Neural cell (in vitro differentiated cells): ENCODE measurements around the gene ROPN1B. TPM values are rescaled to one million over a fixed set of nuclear protein-coding genes. Genes with fewer than 3 reads are reported as not detected.

Source experiments
- H2AFZ ChIP-seq: fragments of 200-600, 300-800 bp; sonication (generic), shearing (Covaris generic); 2 replicates; pipeline ENCODE4 v1.6.0; 2014; ENCODE audit warnings: low read depth, mild to moderate bottlenecking, antibody characterized with exemption, low read length, moderate library complexity
- H3F3A ChIP-seq: fragments of 200-600 bp; shearing (Covaris generic); 2 replicates; pipeline ENCODE4 v1.6.1; 2016; ENCODE audit warnings: mild to moderate bottlenecking, moderate library complexity, mixed read lengths, antibody characterized with exemption, low read length; ENCODE audit not compliant: insufficient read depth, poor library complexity, severe bottlenecking
- H3K27ac ChIP-seq: fragments of 200-600, 300-800 bp; sonication (generic), shearing (Covaris generic); 2 replicates; pipeline ENCODE4 v1.5.1; 2014; ENCODE audit warnings: mild to moderate bottlenecking, low read length, moderate library complexity
- H3K27me3 ChIP-seq: fragments of 300-800, 200-600 bp; sonication (generic), shearing (Covaris generic); 2 replicates; pipeline ENCODE4 v1.6.0; 2014; ENCODE audit warnings: mild to moderate bottlenecking, low read depth, low read length, moderate library complexity; ENCODE audit not compliant: insufficient read depth
- H3K36me3 ChIP-seq: fragments of 300-800, 200-600 bp; sonication (generic), shearing (Covaris generic); 2 replicates; pipeline ENCODE4 v1.5.1; 2014; ENCODE audit warnings: mild to moderate bottlenecking, antibody characterized with exemption, low read length, moderate library complexity; ENCODE audit not compliant: insufficient read depth
- H3K4me2 ChIP-seq: fragments of 300-800, 200-600 bp; sonication (generic), shearing (Covaris generic); 2 replicates; pipeline ENCODE4 v1.6.0; 2014; ENCODE audit warnings: mild to moderate bottlenecking, low read length
- H3K4me3 ChIP-seq: fragments of 300-800, 200-600 bp; sonication (generic), shearing (Covaris generic); 2 replicates; pipeline ENCODE4 v1.5.1; 2014; ENCODE audit warnings: mild to moderate bottlenecking, low read length, moderate library complexity
- H3K79me2 ChIP-seq: fragments of 200-600 bp; shearing (Covaris generic); replicated peaks from 2 replicates; pipeline ENCODE4 v1.6.0; 2014; ENCODE audit warnings: mild to moderate bottlenecking, low read length, moderate library complexity; ENCODE audit not compliant: insufficient read depth
- H3K9ac ChIP-seq: fragments of 300-800, 200-600 bp; sonication (generic), shearing (Covaris generic); 2 replicates; pipeline ENCODE4 v1.6.1; 2016; ENCODE audit warnings: mild to moderate bottlenecking, low read length, mixed read lengths
- H3K9me2 ChIP-seq: fragments of 200-600 bp; shearing (Covaris generic); 2 replicates; pipeline ENCODE4 v1.6.1; 2016; ENCODE audit warnings: mild to moderate bottlenecking, low read length, mixed read lengths; ENCODE audit not compliant: insufficient read depth
- H3K9me3 ChIP-seq: fragments of 200-600, 300-800 bp; sonication (generic), shearing (Covaris generic); 2 replicates; pipeline ENCODE4 v1.6.1; 2016; ENCODE audit warnings: mild to moderate bottlenecking, mixed run types, low read length, moderate library complexity, mixed read lengths
- H4K20me1 ChIP-seq: fragments of 200-600 bp; shearing (Covaris generic); 2 replicates; pipeline ENCODE4 v1.6.1; 2016; ENCODE audit warnings: mild to moderate bottlenecking, mixed run types; ENCODE audit not compliant: insufficient read depth
- CTCF ChIP-seq: fragments of 450-650 bp; IDR thresholded peaks from 2 replicates; pipeline ENCODE4 v1.5.1; 2014; ENCODE audit warnings: antibody characterized with exemption, mild to moderate bottlenecking, moderate library complexity; ENCODE audit not compliant: poor library complexity, severe bottlenecking
- EP300 ChIP-seq: fragments of 450-650 bp; conservative IDR thresholded peaks from 2 replicates; pipeline ENCODE4 v1.6.1; 2014; ENCODE audit warnings: antibody characterized with exemption, mild to moderate bottlenecking, moderate library complexity; ENCODE audit not compliant: poor library complexity, severe bottlenecking
- EZH2 ChIP-seq: fragments of 200-600, 300-800 bp; shearing (Covaris generic), sonication (generic); IDR thresholded peaks from 2 replicates; pipeline ENCODE4 v1.6.1; 2014; ENCODE audit warnings: antibody characterized with exemption, low read length, borderline replicate concordance, mild to moderate bottlenecking; ENCODE audit not compliant: insufficient read depth, poor library complexity, severe bottlenecking
- MXI1 ChIP-seq: fragments of 450-650 bp; conservative IDR thresholded peaks from 2 replicates; pipeline ENCODE4 v1.6.1; 2014; ENCODE audit warnings: antibody characterized with exemption, mild to moderate bottlenecking; ENCODE audit not compliant: poor library complexity, severe bottlenecking
- POLR2AphosphoS5 ChIP-seq: IDR thresholded peaks from 2 replicates; pipeline ENCODE4 v1.6.1; 2012
- RAD21 ChIP-seq: fragments of 450-650 bp; conservative IDR thresholded peaks from 2 replicates; pipeline ENCODE4 v1.6.1; 2014; ENCODE audit warnings: antibody characterized with exemption, mild to moderate bottlenecking, moderate library complexity
- REST ChIP-seq: IDR thresholded peaks from 2 replicates; pipeline ENCODE4 v1.6.1; 2012; ENCODE audit warnings: borderline replicate concordance
- SMC3 ChIP-seq: fragments of 450-650 bp; conservative IDR thresholded peaks from 2 replicates; pipeline ENCODE4 v1.6.1; 2014; ENCODE audit warnings: antibody characterized with exemption, mild to moderate bottlenecking, moderate library complexity; ENCODE audit not compliant: poor library complexity
- TAF1 ChIP-seq: IDR thresholded peaks from 2 replicates; pipeline ENCODE4 v1.6.1; 2012; ENCODE audit warnings: low read depth
- polyA plus RNA-seq: library from polyadenylated mRNA; depleted of rRNA; stranded (reverse); fragments of >200 nt; gene quantifications from 2 replicates; pipeline ENCODE4 v1.2.3, GENCODE V29; 2014

ROPN1B gene
- polyA plus RNA-seq, 1 donor from 2014 or later, result 0.11 TPM

GRCh38 chr3:125957674-125958510, 11.1 kb upstream of the ROPN1B start:
- TF ChIP-seq RAD21 (no peak), SMC3 (no peak), TAF1 (no peak)
- H3K4me3 ChIP-seq, result no peak overlapping the region
- no peaks in the 10 kb centered on the region for H4K20me1 ChIP-seq
- H3K27ac ChIP-seq, result no peak overlapping the region
- no peaks in the 10 kb centered on the region for H3K27me3 ChIP-seq
- no peak overlapping the region for H2AFZ ChIP-seq
- H3F3A ChIP-seq, result no peaks in the 10 kb centered on the region
- H3K4me2 ChIP-seq, result no peak overlapping the region
- H3K9me3 ChIP-seq, result no peaks in the 10 kb centered on the region
- no peaks in the 10 kb centered on the region for H3K36me3 ChIP-seq
- no peaks in the 10 kb centered on the region for H3K9me2 ChIP-seq
- H3K9ac ChIP-seq, result no peak overlapping the region
- no peaks in the 10 kb centered on the region for H3K79me2 ChIP-seq

- H2AFZ ChIP-seq, result no peak overlapping the region
- H3K79me2 ChIP-seq, result no peaks in the 10 kb centered on the region
- H3K4me2 ChIP-seq, result no peak overlapping the region
These were observed 10.3 kb upstream of the ROPN1B start for GRCh38 chr3:125958511-125959316.

More at GRCh38 chr3:125958511-125959316, 10.3 kb upstream of the ROPN1B start:
- no peaks in the 10 kb centered on the region for H3F3A ChIP-seq
- no peaks in the 10 kb centered on the region for H3K27me3 ChIP-seq
- no peak overlapping the region for H3K27ac ChIP-seq
- TF ChIP-seq POLR2AphosphoS5, result no peak
- TF ChIP-seq TAF1, result no peak
- no peak for TF ChIP-seq EZH2
- TF ChIP-seq CTCF, result no peak
- TF ChIP-seq REST, result no peak
- no peak for TF ChIP-seq MXI1
- no peak for TF ChIP-seq SMC3
- TF ChIP-seq EP300, result no peak
- no peak for TF ChIP-seq RAD21
- H4K20me1 ChIP-seq, result no peaks in the 10 kb centered on the region
- H3K9me2 ChIP-seq, result no peaks in the 10 kb centered on the region
- no peaks in the 10 kb centered on the region for H3K36me3 ChIP-seq
- H3K9ac ChIP-seq, result no peak overlapping the region
- no peaks in the 10 kb centered on the region for H3K9me3 ChIP-seq
- no peak overlapping the region for H3K4me3 ChIP-seq
